Mucosa of descending colon (tissue), 3 donors: ENCODE results near the gene S1PR5. TPM values are rescaled to one million over a fixed set of nuclear protein-coding genes. Genes with fewer than 3 reads are reported as not detected.
A peak's percentile ranks its signal among the peaks of the same experiment; 100 is the strongest.

Source experiments
- ATAC-seq: fragments of 200-7000 bp; cut with Tn5 transposase; one replicate; pipeline ENCODE4 v1.9.1; 2020; ENCODE audit warnings: mild to moderate bottlenecking, moderate library complexity
- DNase-seq, 3 donors: peaks; one replicate each; pipeline ENCODE4 v3.0.0-alpha.2; 2020
- H3K36me3 ChIP-seq: fragments of 200-600 bp; one replicate; pipeline ENCODE4 v1.8.0; 2021; ENCODE audit warnings: low read depth, mild to moderate bottlenecking
- H3K4me1 ChIP-seq: fragments of 200-600 bp; one replicate; pipeline ENCODE4 v1.8.0; 2021; ENCODE audit warnings: low read depth, mild to moderate bottlenecking
- H3K4me3 ChIP-seq: fragments of 200-600 bp; one replicate; pipeline ENCODE4 v1.8.0; 2021; ENCODE audit warnings: mild to moderate bottlenecking
- H3K9me3 ChIP-seq: fragments of 200-600 bp; one replicate; pipeline ENCODE4 v1.8.0; 2021; ENCODE audit warnings: mild to moderate bottlenecking
- intact Hi-C, 2 donors: fragments of 100-400 bp; cut with DNase I in 1 of 2; cut with micrococcal nuclease in 1 of 2; formaldehyde crosslinking; loops; one replicate each; pipeline versions ENCODE4 v1.11.0 to v1.11.1; 2022; cut with DNase I, micrococcal nuclease
- total RNA-seq, 3 donors: library from RNA; stranded (reverse); fragmentation: NEBNext Ultra II Directional in 2 of 3; extraction: Animal tissue kit (Norgen Biotek cat#: 25700) in 2 of 3; gene quantifications; one replicate each; pipeline versions ENCODE4 v1.2.1 to v1.2.4, GENCODE V29; 2021 to 2023
- TF ChIP-seq, protein P1 (sequence below): fragments of 200-600 bp; IDR thresholded peaks from one replicate; pipeline ENCODE4 v1.8.0; 2022; ENCODE audit warnings: antibody characterized with exemption, mild to moderate bottlenecking
- donor health status: DM: no; HTN: no; CAD: no; lungs with moderate emphysema.
- donor health status: DM: no; HTN: no; CAD: no.
- donor health status: DM: no; HTN: yes; CAD: no.

Gene S1PR5
- total RNA-seq, 3 donors from 2014 or later = 0.23 to 0.31 TPM; not detected in 1

DNA sequence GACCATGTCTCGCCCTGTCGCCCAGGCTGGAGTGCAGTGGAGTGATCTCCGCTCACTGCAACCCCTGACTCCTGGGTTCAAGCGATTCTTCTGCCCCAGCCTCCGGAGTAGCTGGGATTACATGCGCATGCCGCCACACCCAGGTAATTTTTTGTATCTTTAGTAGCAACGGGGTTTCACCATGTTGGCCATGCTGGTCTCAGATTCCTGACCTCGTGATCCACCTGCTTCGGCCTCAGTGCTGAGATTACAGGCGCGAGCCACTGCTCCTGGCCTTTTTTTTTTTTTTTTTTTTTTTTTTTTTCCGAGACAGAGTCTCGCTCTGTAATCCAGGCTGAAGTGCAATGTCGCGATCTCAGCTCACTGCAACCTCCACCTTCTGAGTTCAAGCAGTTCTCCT, 9.2 kb downstream of the S1PR5 start:
- intact Hi-C loops = no loop called here
- TF ChIP-seq, protein P1, sequence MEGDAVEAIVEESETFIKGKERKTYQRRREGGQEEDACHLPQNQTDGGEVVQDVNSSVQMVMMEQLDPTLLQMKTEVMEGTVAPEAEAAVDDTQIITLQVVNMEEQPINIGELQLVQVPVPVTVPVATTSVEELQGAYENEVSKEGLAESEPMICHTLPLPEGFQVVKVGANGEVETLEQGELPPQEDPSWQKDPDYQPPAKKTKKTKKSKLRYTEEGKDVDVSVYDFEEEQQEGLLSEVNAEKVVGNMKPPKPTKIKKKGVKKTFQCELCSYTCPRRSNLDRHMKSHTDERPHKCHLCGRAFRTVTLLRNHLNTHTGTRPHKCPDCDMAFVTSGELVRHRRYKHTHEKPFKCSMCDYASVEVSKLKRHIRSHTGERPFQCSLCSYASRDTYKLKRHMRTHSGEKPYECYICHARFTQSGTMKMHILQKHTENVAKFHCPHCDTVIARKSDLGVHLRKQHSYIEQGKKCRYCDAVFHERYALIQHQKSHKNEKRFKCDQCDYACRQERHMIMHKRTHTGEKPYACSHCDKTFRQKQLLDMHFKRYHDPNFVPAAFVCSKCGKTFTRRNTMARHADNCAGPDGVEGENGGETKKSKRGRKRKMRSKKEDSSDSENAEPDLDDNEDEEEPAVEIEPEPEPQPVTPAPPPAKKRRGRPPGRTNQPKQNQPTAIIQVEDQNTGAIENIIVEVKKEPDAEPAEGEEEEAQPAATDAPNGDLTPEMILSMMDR = no peak
- peaks cover 4% of the 10 kb centered on the region for H3K4me1 ChIP-seq
- ATAC-seq (no peak), DNase-seq (no peak)
- no peaks in the 10 kb centered on the region for H3K9me3 ChIP-seq
- H3K36me3 ChIP-seq = no peaks in the 10 kb centered on the region
- no peak overlapping the region for H3K4me3 ChIP-seq

GRCh38 chr19:10505583-10506229, 11.5 kb downstream of the S1PR5 start:
- no peaks in the 10 kb centered on the region for H3K36me3 ChIP-seq
- peak; percentile 79 to 88 (median 85) for DNase-seq
- intact Hi-C loops = no loop called here
- H3K4me3 ChIP-seq = no peak overlapping the region
- TF ChIP-seq, protein P1 = peak; percentile 83
- H3K9me3 ChIP-seq = no peaks in the 10 kb centered on the region
- ATAC-seq = peak; percentile 25
- peaks cover 15% of the 10 kb centered on the region for H3K4me1 ChIP-seq

GRCh38 chr19:10503002-10503789, 14.1 kb downstream of the S1PR5 start, which contains the start of gene KEAP1:
Gene KEAP1 (minus strand): TSS chr19:10503356. CDS start chr19:10500033, 3,323 bp downstream.
- intact Hi-C loops = no loop called here
- Histone ChIP-seq H3K4me3 (peak within 1 kb of the TSS; percentile 91), H3K4me1 (peaks cover 26% of the 10 kb centered on the region), H3K9me3 (no peaks in the 10 kb centered on the region), H3K36me3 (no peaks in the 10 kb centered on the region)
- TF ChIP-seq, protein P1 = no peak
- peak; percentile 42 for ATAC-seq
- DNase-seq = peak in 2 of 3 donors; percentile 62 to 78

DNA sequence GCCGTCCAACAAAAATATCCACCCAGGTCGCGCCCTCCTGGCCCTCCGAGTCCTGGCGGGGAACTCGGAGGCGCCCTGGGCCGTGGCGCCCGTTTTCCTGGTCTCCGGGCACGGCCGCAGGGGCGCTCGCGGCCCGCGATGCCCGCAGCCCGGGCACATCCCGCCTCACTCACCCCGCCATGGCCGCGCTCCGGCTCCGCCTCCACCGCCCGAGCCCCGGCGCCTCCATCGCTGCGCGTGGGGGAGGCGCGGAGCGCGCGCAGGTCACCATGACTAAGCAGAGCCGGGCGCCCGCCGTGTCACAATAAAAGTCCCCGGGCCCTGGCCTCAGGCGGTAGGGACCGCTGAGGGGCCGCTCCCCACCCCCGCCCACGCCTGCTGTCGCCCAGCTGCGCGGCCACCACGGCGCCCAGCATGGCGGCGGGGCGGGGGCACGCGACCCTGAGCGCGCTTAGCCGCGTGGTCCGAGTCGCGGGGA, 14.7 kb downstream of the S1PR5 start:
- H3K36me3 ChIP-seq = no peaks in the 10 kb centered on the region
- no peaks in the 10 kb centered on the region for H3K9me3 ChIP-seq
- intact Hi-C loops = no loop called here
- peak; percentile 95 to 96 (median 95) for DNase-seq
- peaks cover 31% of the 10 kb centered on the region for H3K4me1 ChIP-seq
- TF ChIP-seq, protein P1 = no peak
- ATAC-seq = peak; percentile 93
- peak overlapping the region; percentile 91 for H3K4me3 ChIP-seq

DNA sequence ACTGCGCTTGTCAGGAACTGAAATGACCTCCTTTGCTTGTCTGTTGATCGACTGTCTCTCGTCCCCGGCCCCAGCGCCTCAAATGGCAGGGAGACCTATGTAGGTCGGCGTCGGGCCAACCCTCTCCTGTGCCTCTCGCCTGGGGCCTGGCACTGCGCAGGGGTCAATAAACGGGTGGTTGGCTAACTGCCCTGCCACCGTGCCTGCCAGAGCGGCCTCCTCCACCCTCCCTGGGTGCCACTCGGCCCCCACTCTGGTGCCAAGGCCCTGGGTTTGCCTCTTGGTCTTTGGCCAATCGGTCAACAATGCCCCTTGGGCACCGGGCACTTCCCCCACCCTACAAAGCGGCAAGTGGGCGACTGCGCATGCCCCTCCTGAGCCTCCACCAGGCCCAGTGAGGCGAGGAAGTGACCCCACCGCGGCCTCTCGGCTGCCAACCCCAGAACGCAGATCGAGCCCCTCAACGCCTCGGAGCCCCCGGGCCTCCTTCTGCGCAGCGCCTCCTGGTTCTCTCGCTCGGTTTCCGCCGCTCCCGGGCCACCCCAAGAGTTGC, 15.2 kb downstream of the S1PR5 start:
- peak overlapping the region; percentile 91 for H3K4me3 ChIP-seq
- no peaks in the 10 kb centered on the region for H3K9me3 ChIP-seq
- TF ChIP-seq, protein P1 = no peak
- peak; percentile 89 to 91 (median 90) for DNase-seq
- peak; percentile 67 for ATAC-seq
- intact Hi-C loops = no loop called here
- peaks cover 36% of the 10 kb centered on the region for H3K4me1 ChIP-seq
- no peaks in the 10 kb centered on the region for H3K36me3 ChIP-seq
